Transverse colon (tissue), 3 donors: ENCODE results near the gene SLC22A23.

Source experiments
- CTCF ChIP-seq, 5 experiments: fragments of 200-600 bp in 3 of 5; fragments of 450-650 bp in 2 of 5; sonication (generic) in 3 of 5; IDR thresholded peaks; 1 replicate in 2 of 5; 2 replicates in 3 of 5; pipeline ENCODE4 v1.5.1; 2016 to 2017; ENCODE audit warnings: antibody characterized with exemption in 5 of 5, inconsistent platforms in 3 of 5, mild to moderate bottlenecking in 2 of 5, moderate library complexity in 1 of 5
- POLR2A ChIP-seq: fragments of 450-650 bp; IDR thresholded peaks from one replicate; pipeline ENCODE4 v1.6.1; 2016; ENCODE audit warnings: antibody characterized with exemption, mild to moderate bottlenecking, moderate library complexity

GRCh38 chr6:3400162-3400561 is 56.7 kb downstream of the SLC22A23 start:
- TF ChIP-seq POLR2A (no peak), CTCF (IDR thresholded peaks at IDR 0.05) (no peak)
